HuH-7 (cell line): ENCODE data around the gene MZF1.
"Not testable (repeated sequence)": the region's sequence is repeated elsewhere in the genome, so short reads cannot be mapped to it uniquely, and the experiment has no call there.

Experiments
- DNase-seq: peaks from one replicate; pipeline ENCODE4 v3.0.0; 2011; ENCODE audit warnings: low spot score

Gene MZF1

DNA sequence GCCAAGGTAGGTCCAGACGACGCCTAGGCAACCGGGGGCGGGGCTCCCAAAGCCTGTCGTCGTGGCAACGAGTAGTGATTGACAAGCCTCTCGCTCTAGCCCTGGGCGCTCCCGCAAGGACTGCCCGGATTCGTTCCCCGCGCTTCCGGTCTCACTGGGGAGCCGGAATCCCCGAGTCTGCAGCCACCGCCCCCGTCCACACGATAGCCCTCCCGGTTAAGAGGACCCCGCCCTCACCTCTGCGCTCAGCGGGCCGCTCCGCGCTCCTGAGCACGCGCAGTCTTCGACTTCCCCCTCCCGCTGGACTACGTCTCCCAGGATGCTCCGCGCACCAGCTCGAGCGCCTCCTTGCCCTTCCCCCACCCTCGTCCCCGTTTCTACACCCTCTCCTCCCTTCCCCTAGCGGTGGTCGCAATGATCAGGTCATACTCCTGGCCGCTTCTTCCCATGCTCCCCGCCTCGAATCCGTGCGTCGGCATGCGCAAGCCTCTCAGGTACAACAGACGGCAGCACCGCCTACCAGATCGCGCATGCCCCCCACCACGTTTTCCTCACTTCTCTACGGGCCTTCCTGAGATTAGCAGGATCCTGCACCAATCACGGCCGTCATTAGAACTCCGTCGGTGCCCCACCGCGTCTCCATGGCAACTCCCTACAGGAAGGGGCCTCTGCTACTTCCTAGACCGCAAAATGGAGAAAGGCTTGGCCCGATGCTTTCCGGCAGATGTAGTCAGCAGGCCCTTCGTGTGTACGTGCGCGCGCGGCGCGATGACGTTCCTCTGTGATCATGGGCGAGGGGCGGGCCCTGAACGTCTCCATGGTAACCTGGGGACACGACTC, at the start of gene MZF1:
Gene MZF1, minus strand, starts transcription at position 518 of the 840 bp plus-strand sequence. CDS start 1,946 bp downstream, outside the sequence.
- DNase-seq: peak; percentile 93

DNA sequence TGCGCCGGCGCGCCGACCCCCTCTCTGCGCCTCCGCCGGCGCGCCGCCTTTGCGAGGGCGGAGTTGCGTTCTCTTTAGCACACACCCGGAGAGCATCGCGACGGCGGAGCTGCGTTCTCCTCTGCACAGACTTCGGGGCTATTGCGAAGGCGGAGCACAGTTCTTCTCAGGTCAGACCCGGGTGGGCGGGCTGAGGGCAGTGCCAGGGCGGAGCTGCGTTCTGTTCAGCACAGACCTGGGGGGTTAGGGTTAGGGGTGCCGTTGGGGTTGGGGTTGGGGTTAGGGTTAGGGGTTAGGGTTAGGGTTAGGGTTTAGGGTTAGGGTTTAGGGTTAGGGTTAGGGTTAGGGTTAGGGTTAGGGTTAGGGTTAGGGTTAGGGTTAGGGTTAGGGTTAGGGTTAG, 34.1 kb upstream of the MZF1 start:
- DNase-seq: not testable (repeated sequence)

DNA sequence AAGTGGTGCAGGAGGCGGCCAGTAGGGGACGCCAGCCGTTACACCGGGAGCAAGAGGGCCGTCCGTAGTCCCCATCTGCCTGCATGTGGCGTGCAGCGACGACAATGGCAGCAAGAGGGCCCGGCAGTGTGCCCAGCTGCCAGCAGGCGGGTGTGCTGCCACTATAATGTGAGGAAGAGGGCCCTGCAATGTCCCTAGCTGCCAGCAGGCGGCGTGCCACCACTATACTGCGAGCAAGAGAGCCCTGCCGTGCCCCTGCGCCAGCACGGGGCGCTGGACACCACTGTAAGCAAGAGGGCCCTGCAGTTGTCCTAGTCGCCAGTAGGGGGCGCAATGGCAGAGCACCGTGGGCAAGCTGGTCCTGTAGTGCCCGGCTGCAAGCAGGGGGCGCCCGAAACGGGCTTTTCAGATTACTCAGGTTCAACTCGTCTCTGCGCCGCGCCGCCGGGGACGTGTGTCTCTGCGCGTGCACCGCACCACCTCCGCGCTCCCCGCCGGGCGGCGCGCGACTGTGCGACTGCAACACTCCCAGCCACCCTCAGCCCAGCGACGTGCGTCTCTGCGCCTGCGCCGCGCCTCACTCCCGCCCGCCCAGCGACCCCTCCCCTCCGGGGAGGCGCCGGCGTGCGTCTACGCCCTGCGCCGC, 33.2 kb upstream of the MZF1 start:
- DNase-seq: not testable (repeated sequence)

DNA sequence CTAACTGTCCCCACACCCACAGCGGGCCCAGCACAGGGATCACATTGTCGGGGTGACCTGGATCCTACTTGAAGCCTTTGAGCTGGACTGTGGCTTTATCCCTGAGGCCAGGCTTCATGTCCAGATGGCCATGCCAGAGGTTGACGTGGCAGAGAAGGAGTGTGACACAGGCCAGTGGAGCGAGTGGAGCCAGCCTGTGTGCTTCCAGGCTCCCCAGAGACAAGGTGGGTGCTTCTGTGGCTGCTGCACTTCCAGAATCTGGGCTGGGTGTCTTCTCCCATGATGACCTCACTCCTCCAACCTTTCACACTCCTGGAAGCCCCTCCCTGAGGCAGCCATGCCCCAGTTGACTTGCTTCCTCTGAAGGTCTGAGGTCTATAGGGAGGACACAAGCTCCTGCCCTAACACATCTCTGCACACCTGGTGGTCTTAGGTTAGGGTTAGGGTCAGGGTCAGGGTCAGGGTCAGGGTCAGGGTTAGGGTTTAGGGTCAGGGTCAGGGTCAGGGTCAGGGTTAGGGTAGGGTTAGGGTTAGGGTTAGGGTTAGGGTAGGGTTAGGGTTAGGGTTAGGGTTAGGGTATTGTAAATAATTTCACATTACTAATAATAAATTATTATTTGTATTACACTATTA, 13.1 kb upstream of the MZF1 start:
- DNase-seq: no peak

DNA sequence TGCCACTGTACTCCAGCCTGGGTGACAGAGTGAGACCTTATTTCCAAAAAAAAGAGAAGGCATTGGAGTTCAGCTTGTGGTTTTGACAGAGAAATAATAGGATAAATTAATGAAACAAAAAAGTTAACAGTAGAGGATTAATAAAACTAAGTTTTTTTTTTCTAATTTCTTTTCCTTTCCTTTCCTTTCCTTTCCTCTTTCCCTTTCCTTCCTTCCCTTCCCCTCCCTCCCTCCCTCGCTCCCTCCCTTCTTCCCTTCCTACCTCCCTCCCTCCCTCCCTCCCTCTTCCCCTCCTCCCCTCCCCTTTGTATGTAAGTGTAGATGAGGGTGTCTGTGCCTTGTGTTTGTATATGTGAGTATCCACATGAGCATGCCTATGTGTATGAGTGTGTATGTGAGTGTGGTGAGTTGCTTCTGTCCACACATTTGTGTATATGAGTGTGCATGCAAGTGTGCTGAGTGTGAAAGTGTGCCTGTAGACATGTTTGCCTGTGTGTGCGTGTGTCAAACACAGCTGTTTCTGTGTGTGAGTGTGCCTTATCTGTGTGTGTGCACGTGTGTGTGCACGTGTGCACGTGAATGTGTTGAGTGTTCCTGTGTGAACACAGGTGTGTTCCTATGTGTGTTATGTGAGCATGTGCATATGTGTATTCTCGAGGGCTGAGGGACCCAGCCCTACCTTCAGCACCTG, 12.5 kb upstream of the MZF1 start:
- no peak for DNase-seq

DNA sequence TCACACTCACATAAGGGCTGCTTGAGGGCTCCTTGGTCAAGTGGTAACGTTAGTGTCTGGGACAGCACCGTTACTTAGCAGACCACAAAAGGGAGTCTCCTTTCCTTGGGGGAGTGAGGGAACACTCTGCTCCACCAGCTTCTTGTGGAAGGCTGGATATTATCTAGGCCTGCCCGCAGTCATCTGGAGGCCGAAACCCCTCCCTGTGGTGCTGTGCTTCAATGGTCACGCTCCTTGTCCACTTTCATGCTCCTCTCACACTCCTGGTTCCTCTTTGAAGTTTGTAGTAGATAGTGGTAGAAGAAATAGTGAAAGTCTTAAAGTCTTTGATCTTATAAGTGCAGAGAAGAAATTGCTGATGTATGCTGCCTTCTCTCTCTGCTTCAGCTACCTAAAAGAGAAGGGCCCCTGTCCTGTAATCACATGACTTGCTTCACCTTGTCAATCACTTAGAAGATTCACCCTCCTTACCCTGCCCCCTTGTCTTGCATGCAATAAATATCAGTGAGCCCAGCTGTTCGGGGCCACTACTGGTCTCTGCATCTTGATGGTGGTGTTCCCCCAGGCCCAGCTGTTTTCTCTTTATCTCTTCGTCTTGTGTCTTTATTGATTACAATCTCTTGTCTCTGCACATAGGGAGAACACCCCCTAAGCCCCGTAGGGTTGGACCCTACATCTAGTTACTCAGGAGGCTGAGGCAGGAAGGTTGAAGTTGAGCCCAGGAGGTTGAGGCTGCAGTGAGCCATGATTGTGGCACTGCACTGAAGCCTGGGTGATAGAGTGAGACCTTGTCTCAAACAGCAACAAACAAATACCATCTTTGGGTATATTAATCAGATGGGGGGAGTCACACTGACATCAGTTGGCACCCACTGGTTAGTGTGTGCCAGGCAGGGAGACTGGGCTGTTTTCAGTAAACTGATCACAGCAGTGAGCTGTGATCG, 11.6 kb upstream of the MZF1 start:
- no peak for DNase-seq

DNA sequence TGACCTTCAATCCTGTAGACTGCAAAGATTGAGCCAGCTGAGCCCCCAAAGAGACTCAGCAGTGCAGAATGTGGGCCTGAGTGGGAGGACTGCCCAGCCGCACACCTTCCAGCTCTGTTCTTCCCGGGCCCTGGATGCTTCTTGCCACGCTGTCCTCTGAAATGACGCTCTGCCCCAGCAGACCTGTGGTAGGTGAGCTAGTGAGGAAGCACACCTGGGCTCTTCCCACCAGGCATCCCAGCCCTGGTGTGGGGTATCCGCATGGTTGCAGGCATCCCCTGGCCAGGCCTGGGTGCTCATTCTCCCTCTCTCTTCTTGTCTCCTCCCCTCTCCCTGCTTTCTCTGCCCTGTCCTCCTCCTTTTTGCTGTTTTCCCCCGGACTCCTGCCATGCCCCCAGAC, 9.8 kb upstream of the MZF1 start:
- DNase-seq: no peak

DNA sequence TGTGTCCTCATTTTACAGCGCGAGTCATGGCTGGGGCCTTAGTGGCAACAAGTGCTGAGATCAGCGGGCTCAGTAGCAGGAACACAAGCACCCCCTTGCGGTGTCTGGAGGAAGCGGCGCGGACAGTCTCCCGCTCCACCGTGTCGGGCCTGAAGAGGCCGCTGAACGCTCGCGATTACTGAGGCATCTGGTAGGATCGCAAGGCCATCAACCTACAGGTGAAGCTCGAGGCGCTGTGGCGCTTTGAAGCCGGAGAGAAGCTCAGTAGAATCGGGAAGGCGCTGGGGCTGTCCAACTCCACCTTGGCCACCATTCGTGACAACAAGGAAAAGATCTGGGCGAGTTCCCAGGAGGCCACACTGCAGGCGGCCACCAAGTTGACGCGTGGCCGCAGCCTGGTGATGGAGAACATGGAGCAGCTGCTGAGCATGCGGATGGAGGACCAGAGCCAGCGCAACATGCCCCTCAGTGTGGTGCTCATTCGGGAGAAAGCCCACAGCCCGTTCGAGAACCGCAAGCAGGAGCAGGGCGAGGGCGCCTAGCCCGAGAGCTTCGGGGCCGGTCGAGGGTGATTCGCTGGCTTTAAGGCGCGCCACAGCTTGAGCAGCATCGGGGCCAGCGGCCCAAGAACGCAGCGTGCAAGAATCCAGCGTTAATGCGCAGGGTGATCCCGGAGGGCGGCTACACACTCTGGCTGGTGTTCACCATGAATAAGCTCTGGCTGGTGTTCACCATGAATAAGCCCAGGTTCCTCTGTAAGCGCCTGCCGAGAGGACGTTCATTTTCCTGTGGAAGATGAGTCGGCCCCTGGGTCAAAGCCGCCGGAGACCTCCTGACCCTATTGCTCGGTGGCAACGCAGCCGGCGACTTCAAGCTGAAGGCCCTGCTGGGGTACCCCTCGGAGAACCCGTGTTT, 8.3 kb upstream of the MZF1 start:
- DNase-seq: peak; percentile 39

DNA sequence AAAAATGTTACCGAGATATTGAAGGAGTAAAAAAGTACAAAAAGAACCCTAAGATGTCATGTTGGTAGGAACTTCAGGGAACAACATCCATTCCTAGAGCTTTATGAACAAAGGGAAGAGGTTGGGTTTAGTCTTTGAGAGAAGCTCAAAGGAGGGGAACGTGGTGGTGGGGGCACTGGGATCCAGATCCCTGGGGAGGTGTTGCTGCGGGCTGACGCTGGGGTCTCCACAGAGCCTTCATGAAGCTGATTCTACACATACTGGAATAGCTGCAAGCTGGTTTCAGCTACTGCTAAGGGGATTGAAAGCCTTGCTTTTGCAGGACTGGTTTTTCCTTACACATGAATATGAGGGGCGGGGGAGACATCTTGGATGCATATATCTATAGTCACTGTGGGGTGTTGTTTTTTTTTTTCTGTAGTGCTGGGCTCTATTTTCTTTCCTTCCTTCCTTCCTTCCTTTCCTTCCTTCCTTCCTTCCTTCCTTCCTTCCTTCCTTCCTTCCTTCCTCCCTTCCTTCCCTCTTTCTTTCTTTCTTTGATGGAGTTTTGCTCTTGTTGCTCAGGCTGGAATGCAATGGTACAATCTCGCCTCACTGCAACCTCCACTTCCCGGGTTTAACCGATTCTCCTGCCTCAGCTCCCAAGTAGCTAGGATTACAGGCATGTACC, 6.5 kb upstream of the MZF1 start:
- DNase-seq: no peak

DNA sequence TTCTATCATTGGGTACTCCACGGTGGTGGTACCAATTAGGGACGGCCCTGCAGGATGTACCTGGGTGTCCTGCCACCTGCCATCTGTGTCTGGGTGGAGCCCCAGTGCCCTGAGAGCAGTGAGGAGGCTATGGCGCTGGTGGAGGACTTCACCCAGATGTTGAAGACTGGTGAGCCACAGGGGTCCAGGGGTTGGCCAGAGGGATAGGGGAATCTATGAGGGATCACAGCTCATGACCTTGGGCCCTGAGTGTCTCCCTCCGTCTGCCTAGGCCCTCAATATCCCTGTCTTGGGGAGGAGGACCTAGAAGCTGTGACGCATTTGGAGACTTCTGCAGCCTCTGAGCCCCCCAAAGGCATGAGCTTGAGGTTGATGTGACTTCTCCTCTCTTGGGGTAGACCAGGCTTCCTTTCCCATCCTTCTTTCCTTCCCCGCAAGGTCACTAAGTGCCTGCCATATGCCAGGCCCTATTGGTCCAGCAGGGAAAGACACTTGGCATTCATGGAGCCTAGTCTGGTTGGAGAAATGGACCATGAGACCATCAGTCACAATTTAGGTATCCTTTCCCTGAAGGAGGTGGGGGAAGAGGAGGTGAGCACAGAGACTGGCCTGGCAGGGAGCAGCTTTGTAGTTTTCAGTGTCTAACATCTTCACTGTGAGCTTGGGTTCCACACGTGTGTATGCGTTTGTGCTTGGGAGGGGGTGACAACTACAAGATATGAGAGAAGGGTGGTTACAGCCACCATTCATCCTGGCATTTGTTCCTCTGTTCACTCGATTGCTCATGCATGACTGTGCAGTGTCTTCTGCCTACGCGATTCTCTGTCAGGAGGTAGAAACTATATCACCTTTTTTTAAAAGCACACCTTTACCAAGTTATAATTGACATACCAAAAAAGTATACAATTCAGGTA, 5.1 kb upstream of the MZF1 start:
- no peak for DNase-seq

DNA sequence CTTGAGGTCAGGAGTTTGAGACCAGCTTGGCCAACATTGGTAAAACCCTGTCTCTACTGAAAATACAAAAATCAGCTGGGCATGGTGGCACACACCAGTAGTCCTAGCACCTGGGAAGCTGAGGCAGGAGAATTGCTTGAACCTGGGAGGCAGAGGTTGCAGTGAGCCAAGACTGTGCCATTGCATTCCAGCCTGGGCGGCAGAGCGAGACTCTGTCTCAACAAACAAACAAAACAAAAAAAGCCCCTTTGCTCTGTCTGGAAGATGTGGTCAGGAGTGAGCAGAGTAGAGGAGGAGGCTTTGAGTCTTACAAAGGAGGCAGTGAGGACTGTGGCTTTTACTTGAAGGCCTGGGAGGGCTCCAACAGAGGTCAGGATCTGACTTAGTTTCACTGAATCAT, 4.4 kb upstream of the MZF1 start:
- DNase-seq: not testable (repeated sequence)

DNA sequence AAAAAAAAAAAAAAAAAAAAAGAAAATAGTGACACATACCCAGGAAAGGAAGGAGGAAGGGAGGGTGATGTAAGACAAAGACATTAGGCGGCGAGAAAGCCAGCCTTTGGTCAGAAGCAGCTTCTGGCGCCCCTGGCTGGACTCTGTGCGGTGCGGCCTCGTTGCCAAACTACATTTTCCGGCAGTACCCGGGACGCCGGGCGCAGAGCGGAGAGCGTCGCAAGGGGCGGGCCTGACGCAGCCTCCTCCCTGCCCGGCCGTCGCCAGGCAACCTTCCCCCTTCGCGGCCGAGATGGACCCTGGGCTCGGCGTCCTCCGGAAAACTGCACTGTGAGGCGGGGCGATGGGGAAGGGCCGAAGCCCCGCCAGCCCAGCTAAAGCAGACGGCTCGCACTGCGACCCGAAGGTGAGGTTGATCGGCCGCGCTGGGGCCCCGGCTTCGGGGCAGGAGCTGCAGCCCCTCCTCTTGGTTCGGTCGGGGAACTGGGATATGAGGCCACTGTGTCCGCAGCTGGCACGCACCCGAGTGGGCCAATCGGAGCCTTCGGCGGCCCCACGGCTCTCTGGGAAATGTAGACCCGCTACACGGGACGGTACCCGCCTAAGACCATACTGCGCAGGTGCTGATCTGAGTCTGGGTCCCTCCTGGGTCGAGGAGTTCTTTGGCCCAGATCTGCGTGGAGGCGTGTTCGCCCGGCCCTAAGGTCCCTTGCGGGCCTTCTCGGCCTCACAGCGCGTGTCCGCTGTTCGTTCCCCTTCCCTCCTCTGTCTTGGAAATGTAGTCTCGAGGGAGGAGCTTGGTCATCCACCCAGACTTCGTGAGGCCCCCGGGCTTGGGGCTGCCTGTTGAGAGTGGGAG, 2.3 kb upstream of the MZF1 start:
- peak; percentile 83 for DNase-seq

DNA sequence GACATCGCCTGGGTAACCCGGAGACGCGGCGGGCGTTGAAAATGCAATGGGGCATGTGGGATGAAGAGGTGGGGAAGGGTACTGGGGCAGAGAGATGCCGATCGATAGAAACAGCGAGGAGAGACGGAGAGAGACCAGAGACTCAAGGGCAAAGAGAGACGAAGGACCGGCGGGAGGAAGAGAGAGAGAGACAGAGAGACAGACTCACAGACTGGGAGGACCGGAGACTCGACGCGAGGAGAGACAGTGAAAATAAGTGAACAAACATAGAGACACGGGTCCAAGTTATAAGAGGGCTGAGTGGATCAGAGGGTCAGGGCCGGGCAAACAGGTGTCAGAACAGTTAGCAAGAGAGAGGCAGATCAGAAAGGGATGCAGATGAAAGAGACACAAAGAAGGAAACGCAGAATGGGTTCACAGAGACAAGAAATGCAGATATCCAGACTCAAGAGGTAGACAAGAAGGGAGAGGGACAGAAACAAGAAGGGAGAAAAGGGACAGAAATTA, 576 bp upstream of the MZF1 start:
- no peak for DNase-seq

DNA sequence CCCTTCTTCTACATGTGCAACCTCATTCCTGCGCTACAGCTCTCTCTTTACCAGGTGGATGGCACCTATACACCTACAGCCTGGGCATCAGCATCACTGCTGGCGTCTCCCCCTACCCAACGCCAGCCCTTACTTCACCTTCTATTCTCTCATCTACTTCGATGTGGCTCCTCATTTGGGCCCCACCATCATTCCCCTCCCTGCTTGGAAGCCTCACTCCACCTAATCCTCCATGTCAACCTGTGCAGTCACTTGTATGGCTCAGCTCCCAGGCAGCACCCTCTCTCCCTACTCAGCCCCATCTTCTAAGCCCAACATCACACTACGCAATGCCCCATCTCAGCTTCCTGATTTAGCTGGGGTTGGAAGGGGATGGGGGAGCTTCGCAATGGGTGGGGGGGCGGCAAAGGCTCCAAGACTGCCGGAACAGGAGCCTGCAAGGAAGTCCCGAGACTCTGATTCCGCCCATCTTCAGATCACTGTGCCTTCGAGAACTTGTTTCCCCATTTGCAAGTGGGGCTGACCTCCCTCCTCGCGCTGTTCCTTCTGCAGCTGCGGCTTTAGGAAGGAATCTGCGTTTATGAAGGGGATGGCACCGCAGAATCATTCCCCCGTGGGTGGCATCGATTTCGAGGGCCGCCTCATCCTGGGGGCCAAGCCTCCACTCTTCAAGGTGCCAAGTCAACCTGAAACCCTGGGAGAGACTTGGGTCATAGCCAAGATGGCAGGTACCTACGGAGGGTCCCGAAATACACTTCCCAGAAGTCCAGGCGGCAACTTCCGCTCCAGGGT, 913 bp downstream of the MZF1 start:
- no peak for DNase-seq

DNA sequence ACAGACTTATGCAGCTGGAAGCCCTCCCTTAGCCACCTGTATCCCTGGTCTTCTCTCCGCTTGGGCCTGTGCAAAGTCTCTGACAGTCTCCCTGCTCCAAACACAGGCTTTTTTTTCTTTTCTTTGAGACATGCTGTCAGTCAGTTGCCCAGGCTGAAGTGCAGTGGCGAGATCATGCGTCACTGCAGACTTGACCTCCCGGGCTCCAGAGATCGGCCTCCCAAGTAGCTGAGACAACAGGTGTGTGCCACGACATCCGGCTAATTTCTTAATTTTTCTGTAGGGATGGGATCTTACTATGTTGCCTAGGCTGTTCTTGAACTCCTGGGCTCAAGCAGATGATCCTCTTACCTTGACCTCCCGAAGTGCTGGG, 1.6 kb downstream of the MZF1 start:
- no peak for DNase-seq

DNA sequence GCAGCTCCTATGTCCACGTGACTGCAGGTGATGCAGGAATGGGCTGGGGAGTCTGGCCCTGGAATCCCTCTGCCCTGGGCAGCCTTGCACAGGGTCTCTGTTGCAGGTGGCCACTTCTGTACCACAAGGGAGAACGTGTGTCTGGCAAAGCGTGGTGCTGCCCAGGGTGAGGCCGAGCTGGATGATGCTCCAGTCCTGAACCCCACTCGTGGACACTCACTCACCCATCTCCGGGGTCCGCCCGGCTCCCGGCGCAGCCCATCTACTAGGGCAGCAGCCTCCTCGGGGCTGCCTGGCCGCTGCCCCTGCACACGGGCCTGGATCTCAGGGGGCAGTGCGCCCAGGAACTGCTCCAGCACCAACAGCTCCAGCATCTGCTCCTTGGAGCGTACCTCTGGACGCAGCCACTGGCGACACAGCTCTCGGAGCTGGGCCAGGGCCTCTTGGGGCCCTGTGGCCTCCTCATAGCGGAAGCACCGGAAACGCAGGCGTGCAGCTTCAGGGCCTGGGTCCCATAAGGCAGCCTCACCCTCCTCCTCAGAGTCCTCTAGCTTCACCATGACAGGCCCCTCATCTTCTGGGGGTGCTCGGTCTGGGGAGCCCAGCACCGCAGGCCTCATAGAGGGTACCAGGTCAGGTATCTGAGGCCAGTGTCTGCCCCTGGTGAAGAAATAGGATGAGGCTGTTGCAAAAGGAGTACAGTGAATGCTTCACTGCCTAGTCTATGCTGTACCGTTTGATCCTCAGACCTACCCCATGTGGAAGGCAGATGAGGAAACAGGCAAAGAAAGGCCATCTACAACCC, 2.2 kb downstream of the MZF1 start:
- DNase-seq: no peak
